Right cardiac atrium (tissue), 5 donors: ENCODE measurements around the gene ITSN2. TPM values are rescaled to one million over a fixed set of nuclear protein-coding genes. Genes with fewer than 3 reads are reported as not detected.

Source experiments
- ATAC-seq, 2 donors: fragments of 200-7000 bp; cut with Tn5 transposase; one replicate each; pipeline versions ENCODE4 v1.8.0 to v1.9.1; 2020; ENCODE audit warnings: moderate library complexity in 2 of 2, mild to moderate bottlenecking in 1 of 2
- DNase-seq, 3 donors: peaks; one replicate each; pipeline ENCODE4 v3.0.0-alpha.2; 2020
- H3K27ac ChIP-seq: one replicate; pipeline ENCODE4 v1.5.1; 2013; ENCODE audit warnings: mild to moderate bottlenecking, low read length, control low read depth, moderate library complexity
- H3K27me3 ChIP-seq: one replicate; pipeline ENCODE4 v1.6.1; 2013; ENCODE audit not compliant: control insufficient read depth, insufficient read depth
- H3K4me1 ChIP-seq: one replicate; pipeline ENCODE4 v1.6.1; 2013; ENCODE audit warnings: low read length; ENCODE audit not compliant: control insufficient read depth, insufficient read depth
- H3K4me3 ChIP-seq: one replicate; pipeline ENCODE4 v1.5.1; 2013; ENCODE audit warnings: low read length, control low read depth
- H3K9me3 ChIP-seq: one replicate; pipeline ENCODE4 v1.6.1; 2013; ENCODE audit warnings: low read length; ENCODE audit not compliant: control insufficient read depth
- WGBS: extraction: QIAGEN DNeasy Blood & Tissue Kit; methylation state at CpG from one replicate; pipeline ENCODE4 v1.1.7; 2013; 5-methylcytosine and 5-hydroxymethylcytosine counted together
- intact Hi-C, 4 donors: fragments of 100-400 bp; cut with DNase I; formaldehyde crosslinking; loops; one replicate each; pipeline versions ENCODE4 v1.11.0 to v1.14.0; 2022 to 2023
- polyA plus RNA-seq: library from polyadenylated mRNA; stranded (reverse); fragments of 200-250 nt; gene quantifications from one replicate; pipeline ENCODE4 v1.2.3, GENCODE V29; 2013
- total RNA-seq, 4 donors: library from RNA; stranded (reverse); fragmentation: NEBNext Ultra II Directional; extraction: Animal tissue kit (Norgen Biotek cat#: 25700); gene quantifications; one replicate each; pipeline ENCODE4 v1.2.1, GENCODE V29; 2021
- donor health status: healthy with polysubstance abuse.
- donor health status: DM: no; HTN: yes; CAD: no.
- donor health status: DM: no; HTN: no; CAD: no.
- donor health status: DM: no; HTN: yes; CAD: no; lungs with severe emphysema.
- donor health status: DM: yes; HTN: yes; CAD: no.

The ITSN2 gene
- total and polyA plus RNA-seq, 5 donors = 22.8 to 58.9 (median 54.4) TPM

DNA sequence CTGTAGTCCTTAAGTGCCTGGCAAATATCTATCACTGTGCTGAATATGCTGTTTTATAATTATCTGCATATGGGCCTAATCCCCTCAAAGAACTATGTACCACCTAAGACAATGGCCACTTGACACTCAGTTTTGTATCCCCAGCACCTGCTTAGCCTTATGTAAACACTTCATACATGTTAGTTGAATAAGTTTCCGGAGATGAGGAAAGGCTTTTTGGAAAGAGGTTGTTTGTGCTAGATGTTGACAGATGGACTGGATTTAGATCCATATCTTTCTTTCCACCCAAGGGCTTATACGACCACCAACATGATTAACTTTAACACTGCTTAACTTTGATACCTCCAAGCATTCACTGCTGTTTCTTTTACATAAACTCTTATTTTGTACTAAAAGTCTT lies 122.2 kb downstream of the ITSN2 start:
- H3K27ac ChIP-seq = no peak overlapping the region
- no peaks in the 10 kb centered on the region for H3K27me3 ChIP-seq
- intact Hi-C loops = no loop called here
- DNase-seq (no peak), ATAC-seq (no peak)
- 93% methylated on average over 2 of the region's 2 CpGs for WGBS
- H3K9me3 ChIP-seq = no peaks in the 10 kb centered on the region
- H3K4me3 ChIP-seq = no peak overlapping the region
- H3K4me1 ChIP-seq = no peaks in the 10 kb centered on the region

DNA sequence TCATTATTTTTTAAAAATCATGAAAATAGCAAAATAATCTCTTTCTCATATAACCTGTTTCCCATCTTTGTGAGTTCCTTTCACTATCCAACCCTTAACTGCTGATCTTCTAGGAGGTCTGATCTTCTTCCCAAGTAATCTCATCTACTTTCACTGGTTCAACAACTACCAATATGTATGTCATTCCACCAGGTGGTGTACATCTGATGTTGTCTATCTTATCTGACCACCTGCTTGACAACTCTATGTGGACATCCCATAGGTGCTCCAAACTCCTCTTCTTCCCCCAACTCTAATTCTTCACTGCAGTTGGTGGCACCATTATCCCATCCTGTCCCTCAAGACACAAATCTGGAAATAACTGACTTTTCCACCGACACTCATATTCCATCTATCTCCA lies 123.0 kb downstream of the ITSN2 start:
- Histone ChIP-seq H3K27ac (no peak overlapping the region), H3K9me3 (no peaks in the 10 kb centered on the region), H3K27me3 (no peaks in the 10 kb centered on the region), H3K4me1 (no peaks in the 10 kb centered on the region), H3K4me3 (no peak overlapping the region)
- no peak for DNase-seq
- intact Hi-C loops = no loop called here
- WGBS = 100% methylated on average over 1 of the region's 1 CpG
- ATAC-seq = no peak

DNA sequence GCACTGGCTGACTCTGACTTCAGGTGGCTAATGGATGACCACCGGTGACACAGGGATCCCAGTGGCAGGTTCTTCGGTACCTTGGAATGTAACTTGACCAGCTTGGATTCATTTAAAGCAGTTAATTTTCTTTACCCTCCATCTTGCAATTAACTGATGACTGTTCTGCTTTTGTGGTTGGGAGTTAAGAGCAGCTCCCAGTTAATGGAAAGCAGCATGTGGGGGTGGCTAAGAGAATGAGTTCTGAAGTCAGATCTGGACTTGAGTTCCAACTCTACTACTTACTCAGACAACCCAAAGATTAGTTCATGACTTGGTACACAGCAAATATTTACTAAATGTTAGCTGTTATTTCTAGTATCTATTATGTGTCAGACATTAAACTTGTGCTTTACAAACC lies 127.0 kb downstream of the ITSN2 start:
- 96% methylated on average over 2 of the region's 2 CpGs for WGBS
- Histone ChIP-seq H3K4me1 (no peaks in the 10 kb centered on the region), H3K27me3 (no peaks in the 10 kb centered on the region), H3K9me3 (no peaks in the 10 kb centered on the region), H3K27ac (no peak overlapping the region), H3K4me3 (no peak overlapping the region)
- intact Hi-C loops = no loop called here
- ATAC-seq = no peak
- DNase-seq = no peak

DNA sequence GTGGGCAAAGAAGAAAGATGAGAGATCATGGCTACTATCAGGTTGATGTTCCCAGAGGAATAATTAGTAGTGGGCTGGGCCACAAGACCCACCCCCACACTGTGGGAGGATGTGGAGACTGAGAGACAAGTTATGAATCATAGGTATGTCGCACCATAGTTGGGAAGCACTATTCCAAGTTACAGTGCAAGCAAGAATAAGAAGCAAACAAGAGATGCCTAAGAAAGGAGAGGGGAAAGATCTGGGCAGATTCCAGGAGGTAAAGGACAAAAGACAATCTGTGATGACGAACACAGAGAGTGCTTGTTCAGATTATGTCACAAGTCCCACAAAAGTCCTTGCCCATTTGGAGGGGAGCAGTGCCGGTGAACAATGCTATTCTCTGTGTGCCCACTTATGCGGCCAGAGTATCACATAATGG lies 128.9 kb downstream of the ITSN2 start:
- 76% methylated on average over 4 of the region's 4 CpGs for WGBS
- H3K27ac ChIP-seq = no peak overlapping the region
- no peaks in the 10 kb centered on the region for H3K4me1 ChIP-seq
- no peak for DNase-seq
- no peaks in the 10 kb centered on the region for H3K9me3 ChIP-seq
- intact Hi-C loops = no loop called here
- no peaks in the 10 kb centered on the region for H3K27me3 ChIP-seq
- ATAC-seq = no peak
- H3K4me3 ChIP-seq = no peak overlapping the region

DNA sequence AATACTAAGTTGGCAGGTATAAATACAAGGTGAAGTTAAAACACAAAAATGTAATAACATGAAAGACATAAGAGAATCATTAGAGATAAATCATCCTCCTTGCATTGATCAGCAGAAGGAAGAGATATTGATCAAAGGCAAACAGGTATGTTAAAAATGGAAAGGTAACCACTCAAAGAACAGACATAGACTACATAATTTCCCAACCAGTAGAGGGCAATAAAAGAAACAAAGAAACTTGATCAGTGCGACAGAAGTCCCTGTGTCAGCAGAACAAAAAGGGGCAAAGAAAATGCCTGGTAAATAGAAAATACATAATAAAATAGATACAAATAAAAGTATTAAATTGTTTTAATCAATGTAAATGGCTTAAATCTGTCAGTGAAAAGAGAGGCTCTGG lies 131.9 kb downstream of the ITSN2 start:
- Histone ChIP-seq H3K9me3 (no peaks in the 10 kb centered on the region), H3K27me3 (no peaks in the 10 kb centered on the region), H3K4me3 (no peak overlapping the region), H3K27ac (no peak overlapping the region), H3K4me1 (no peaks in the 10 kb centered on the region)
- ATAC-seq = no peak
- intact Hi-C loops = loop anchor here in 2 of 4 donors (5.0 kb wide), 1 partner anchor 154 kb away; no protein-coding TSS in a partner anchor
- no peak for DNase-seq
- WGBS = 61% methylated on average over 1 of the region's 1 CpG

DNA sequence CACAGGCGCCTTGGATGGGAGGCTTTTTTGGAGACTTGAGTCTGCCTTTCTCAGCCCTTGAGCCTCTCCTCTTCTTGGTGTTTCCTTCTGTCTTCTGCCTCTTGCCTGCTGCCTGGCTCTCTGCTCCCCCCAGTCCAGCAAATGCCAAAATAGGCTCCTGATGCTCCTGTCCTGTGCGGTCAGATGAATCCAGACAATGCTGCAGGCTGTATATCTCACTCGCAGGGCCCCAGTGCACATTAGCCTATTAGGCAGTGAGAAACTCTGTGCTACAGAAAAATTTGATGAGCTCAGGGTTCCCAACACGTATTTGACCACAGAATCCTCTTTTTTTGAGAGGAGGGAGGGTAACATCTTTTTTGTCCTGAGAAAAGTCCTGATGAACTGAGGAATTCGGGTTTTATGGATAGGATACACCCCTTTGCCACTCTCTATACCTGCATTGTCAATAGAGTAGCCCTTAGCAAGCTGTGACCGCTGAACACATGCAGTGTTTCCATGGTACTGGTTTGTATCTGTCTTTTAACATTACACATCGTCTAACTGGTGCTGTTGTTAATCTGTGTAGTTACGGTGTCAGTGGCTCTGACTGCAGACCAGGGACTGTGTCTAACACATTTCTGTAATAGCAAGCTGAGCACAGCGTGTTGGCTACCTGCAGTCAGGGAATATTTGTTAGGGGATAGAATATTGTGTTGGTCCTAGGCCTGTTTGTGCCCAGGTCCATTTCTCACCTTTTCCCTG lies 134.7 kb downstream of the ITSN2 start:
- H3K4me3 ChIP-seq = no peak overlapping the region
- WGBS = 89% methylated on average over 9 of the region's 9 CpGs
- no peaks in the 10 kb centered on the region for H3K9me3 ChIP-seq
- H3K27me3 ChIP-seq = no peaks in the 10 kb centered on the region
- no peak for ATAC-seq
- no peaks in the 10 kb centered on the region for H3K4me1 ChIP-seq
- intact Hi-C loops = loop anchor here in 2 of 4 donors (5.0 kb wide), 1 partner anchor 157 kb away; no protein-coding TSS in a partner anchor
- DNase-seq = no peak
- no peak overlapping the region for H3K27ac ChIP-seq

DNA sequence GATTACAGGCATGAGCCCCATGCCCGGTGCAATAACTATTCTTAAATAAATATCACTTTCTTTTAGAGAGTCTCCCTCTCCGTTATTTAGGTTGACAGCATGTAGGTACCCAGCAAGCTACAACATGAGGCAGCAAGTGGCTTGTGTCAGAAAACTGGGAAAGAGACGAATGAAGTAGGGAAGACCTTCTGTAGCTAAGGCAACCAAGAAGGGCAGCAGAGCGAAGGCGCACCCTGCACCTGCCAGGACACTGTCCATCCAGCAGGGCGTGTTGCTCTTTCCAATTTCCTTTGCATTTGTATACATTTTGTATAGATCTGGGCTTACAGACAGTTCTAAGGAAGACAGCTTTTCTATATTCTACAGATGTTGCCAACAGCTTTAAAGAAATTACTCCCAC lies 137.4 kb downstream of the ITSN2 start:
- Histone ChIP-seq H3K27ac (no peak overlapping the region), H3K4me1 (no peaks in the 10 kb centered on the region), H3K9me3 (no peaks in the 10 kb centered on the region), H3K27me3 (no peaks in the 10 kb centered on the region), H3K4me3 (no peak overlapping the region)
- DNase-seq (no peak), ATAC-seq (no peak)
- intact Hi-C loops = no loop called here
- 80% methylated on average over 6 of the region's 6 CpGs for WGBS

DNA sequence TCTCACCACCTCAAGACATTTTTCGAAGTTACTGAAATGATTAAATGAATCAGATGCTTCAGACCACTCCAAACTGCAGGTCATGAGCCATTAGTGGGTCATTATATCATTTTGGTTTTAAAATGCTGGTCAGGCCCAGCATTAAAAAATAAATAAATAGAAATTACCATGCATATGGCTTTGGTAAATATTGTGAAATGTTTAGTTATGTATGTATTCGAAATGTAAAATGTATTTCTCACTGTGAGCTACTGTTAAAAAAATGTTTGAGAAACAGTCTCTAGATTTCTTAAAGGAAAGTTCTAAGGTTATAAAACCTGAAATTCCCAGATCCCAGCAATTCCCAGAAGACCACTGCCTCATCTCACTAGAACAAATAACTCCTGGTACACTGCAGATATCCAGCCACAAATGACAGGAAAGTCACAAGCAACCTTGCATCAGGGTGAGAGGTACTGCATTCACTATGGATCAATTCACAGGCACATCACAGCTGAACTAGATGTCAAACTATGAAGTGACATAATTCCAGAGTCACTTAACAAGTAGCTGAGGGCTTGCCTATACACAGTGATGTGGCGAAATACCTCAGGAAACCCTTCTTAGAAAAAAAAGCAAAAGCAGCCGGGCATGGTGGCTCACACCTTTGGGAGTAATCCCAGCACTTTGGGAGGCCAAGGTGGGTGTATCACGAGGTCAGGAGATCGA lies 138.8 kb downstream of the ITSN2 start:
- intact Hi-C loops = no loop called here
- no peak overlapping the region for H3K4me3 ChIP-seq

DNA sequence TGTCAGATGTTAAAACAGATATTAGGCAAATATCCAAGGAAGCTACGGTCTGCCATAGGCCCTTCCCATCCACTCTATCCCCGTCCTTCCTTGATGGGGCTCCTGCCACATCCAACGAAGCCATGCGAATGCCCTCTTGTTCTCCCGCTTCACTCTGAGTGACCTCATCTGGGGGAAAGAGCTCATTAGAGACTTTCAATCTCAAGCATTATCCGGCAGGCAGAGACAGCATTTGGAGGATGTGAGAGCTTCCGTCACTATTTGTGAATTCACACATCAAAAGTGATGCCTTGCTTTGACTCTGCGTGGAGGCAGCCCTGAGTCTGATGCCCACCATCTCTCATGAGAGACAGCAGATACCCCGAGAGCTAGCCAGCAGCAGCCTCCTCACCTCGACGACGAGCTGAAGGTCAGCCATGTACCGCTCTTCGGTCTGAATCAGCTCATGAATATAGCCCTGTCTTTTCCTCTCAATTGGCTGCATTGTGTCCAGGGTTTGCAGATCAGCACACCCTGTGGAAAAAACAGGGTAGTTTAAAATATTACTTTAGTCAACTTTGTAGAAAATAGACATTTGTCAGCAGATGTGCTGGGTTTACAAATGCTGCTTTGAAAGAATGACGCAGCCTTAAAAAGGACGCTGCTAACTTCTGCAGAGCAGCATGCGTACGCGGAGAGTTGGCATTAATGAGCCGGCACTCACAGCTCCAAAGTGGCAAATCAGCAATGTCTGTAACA lies 139.6 kb downstream of the ITSN2 start:
- no peaks in the 10 kb centered on the region for H3K9me3 ChIP-seq
- 85% methylated on average over 20 of the region's 20 CpGs for WGBS
- H3K27me3 ChIP-seq = no peaks in the 10 kb centered on the region
- no peaks in the 10 kb centered on the region for H3K4me1 ChIP-seq
- no peak overlapping the region for H3K4me3 ChIP-seq
- no peak for ATAC-seq
- no peak overlapping the region for H3K27ac ChIP-seq
- intact Hi-C loops = no loop called here
- no peak for DNase-seq

More for the DNA sequence above, 138.8 kb downstream of the ITSN2 start:
- no peaks in the 10 kb centered on the region for H3K27me3 ChIP-seq
- DNase-seq (no peak), ATAC-seq (no peak)
- H3K4me1 ChIP-seq = no peaks in the 10 kb centered on the region
- no peaks in the 10 kb centered on the region for H3K9me3 ChIP-seq
- no peak overlapping the region for H3K27ac ChIP-seq
- WGBS = 95% methylated on average over 6 of the region's 6 CpGs

DNA sequence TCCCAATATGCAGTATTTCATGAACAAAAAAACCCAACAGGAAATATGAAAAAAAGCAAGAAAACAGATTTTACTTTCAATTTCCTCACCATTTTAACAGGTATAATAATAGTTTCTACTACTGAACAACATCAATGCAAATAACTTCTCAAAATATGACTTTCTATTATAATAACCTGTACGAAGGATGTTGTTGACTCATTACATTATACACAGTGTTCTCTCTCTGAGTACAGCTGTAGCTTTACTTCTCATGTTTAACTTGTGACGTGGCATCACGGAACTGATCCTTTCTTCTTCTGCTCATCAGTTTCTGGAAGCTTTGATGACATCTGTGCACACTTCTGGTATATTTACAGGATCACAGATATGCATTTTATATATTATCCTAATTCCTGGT lies 145.5 kb downstream of the ITSN2 start:
- Histone ChIP-seq H3K4me1 (no peaks in the 10 kb centered on the region), H3K9me3 (no peaks in the 10 kb centered on the region), H3K27me3 (no peaks in the 10 kb centered on the region), H3K4me3 (no peak overlapping the region), H3K27ac (no peak overlapping the region)
- intact Hi-C loops = no loop called here
- DNase-seq = no peak
- WGBS = 95% methylated on average over 3 of the region's 3 CpGs
- ATAC-seq = no peak

DNA sequence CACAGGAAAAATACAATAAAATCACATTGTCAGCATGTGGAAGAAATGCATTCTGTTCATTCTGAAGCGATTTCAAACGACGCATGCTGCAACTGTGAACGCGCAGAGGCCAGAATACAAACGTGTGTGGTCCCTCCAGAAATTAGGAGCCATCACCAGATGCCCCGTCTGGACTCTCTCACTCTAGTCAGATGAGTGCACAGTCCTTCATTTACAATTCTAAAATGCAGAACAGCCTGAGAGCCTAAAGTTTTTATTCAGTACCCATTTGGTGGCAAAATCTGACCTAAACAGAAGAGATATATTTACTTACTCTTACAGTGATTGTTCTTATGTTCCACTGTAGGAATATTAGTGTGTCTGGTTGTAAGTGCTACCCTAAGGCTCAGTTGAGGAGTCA lies 148.9 kb downstream of the ITSN2 start:
- 81% methylated on average over 7 of the region's 7 CpGs for WGBS
- H3K4me3 ChIP-seq = no peak overlapping the region
- intact Hi-C loops = no loop called here
- H3K27ac ChIP-seq = no peak overlapping the region
- H3K4me1 ChIP-seq = no peaks in the 10 kb centered on the region
- DNase-seq (no peak), ATAC-seq (no peak)
- H3K9me3 ChIP-seq = no peaks in the 10 kb centered on the region
- H3K27me3 ChIP-seq = no peaks in the 10 kb centered on the region
